SK-N-SH treated with all-trans-retinoic acid at 6 μM for 48 hours (cell line): ENCODE results near the gene DUSP2.
"Not testable (repeated sequence)": the region's sequence is repeated elsewhere in the genome, so short reads cannot be mapped to it uniquely, and the experiment has no call there.

ENCODE experiments used
- ATAC-seq: fragments of 200-7000 bp; cut with Tn5 transposase; 3 replicates; pipeline ENCODE4 v1.9.1; 2020; ENCODE audit warnings: mild to moderate bottlenecking, moderate library complexity
- ARNTL ChIP-seq: fragments of 450-650 bp; formaldehyde crosslinking; IDR thresholded peaks from 2 replicates; pipeline ENCODE4 v1.5.0; 2020; ENCODE audit warnings: low read depth, mild to moderate bottlenecking, moderate library complexity, borderline replicate concordance
- BACH2 ChIP-seq: fragments of 250-450 bp; sonication (Bioruptor Pico); IDR thresholded peaks from 2 replicates; pipeline ENCODE4 v1.9.0; 2021; ENCODE audit warnings: mild to moderate bottlenecking, borderline replicate concordance
- CREB5 ChIP-seq: fragments of 250-450 bp; sonication (Bioruptor Pico); IDR thresholded peaks from 2 replicates; pipeline ENCODE4 v1.5.1; 2020; ENCODE audit warnings: low read depth, mild to moderate bottlenecking, moderate library complexity
- CSDC2 ChIP-seq: fragments of 250-450 bp; sonication (Bioruptor Pico); IDR thresholded peaks from 2 replicates; pipeline ENCODE4 v1.5.0; 2020; ENCODE audit warnings: mild to moderate bottlenecking, moderate library complexity
- CSRNP3 ChIP-seq: fragments of 250-450 bp; sonication (Bioruptor Pico); IDR thresholded peaks from 2 replicates; pipeline ENCODE4 v1.5.1; 2021; ENCODE audit warnings: mild to moderate bottlenecking, moderate library complexity
- ESRRG ChIP-seq: fragments of 250-450 bp; sonication (Bioruptor Pico); IDR thresholded peaks from 2 replicates; pipeline ENCODE4 v1.6.1; 2021; ENCODE audit warnings: mild to moderate bottlenecking
- GLIS3 ChIP-seq: fragments of 250-450 bp; sonication (Bioruptor Pico); IDR thresholded peaks from 2 replicates; pipeline ENCODE4 v1.5.0; 2020; ENCODE audit warnings: mild to moderate bottlenecking, moderate library complexity
- PATZ1 ChIP-seq: fragments of 250-450 bp; sonication (Bioruptor Pico); IDR thresholded peaks from 2 replicates; pipeline ENCODE4 v1.8.0; 2020; ENCODE audit warnings: mild to moderate bottlenecking, moderate library complexity, borderline replicate concordance
- PPARA ChIP-seq: fragments of 250-450 bp; sonication (Bioruptor Pico); IDR thresholded peaks from 2 replicates; pipeline ENCODE4 v1.5.0; 2020; ENCODE audit warnings: mild to moderate bottlenecking, borderline replicate concordance
- RARB ChIP-seq: fragments of 250-450 bp; sonication (Bioruptor Pico); IDR thresholded peaks from 2 replicates; pipeline ENCODE4 v1.8.0; 2021; ENCODE audit warnings: mild to moderate bottlenecking, moderate library complexity
- SNAI2 ChIP-seq: fragments of 250-450 bp; sonication (Bioruptor Pico); IDR thresholded peaks from 2 replicates; pipeline ENCODE4 v1.5.0; 2020; ENCODE audit warnings: mild to moderate bottlenecking, moderate library complexity
- ZC3H10 ChIP-seq: fragments of 250-450 bp; sonication (Bioruptor Pico); IDR thresholded peaks from 2 replicates; pipeline ENCODE4 v1.5.1; 2021; ENCODE audit warnings: mild to moderate bottlenecking, moderate library complexity
- ZFP3 ChIP-seq: fragments of 250-450 bp; sonication (Bioruptor Pico); IDR thresholded peaks from 2 replicates; pipeline ENCODE4 v1.5.0; 2020; ENCODE audit warnings: mild to moderate bottlenecking, moderate library complexity
- ZFP30 ChIP-seq: fragments of 450-650 bp; formaldehyde crosslinking; IDR thresholded peaks from 2 replicates; pipeline ENCODE4 v1.5.0; 2022; ENCODE audit warnings: mild to moderate bottlenecking, moderate library complexity
- ZNF70 ChIP-seq: fragments of 450-650 bp; formaldehyde crosslinking; IDR thresholded peaks from 2 replicates; pipeline ENCODE4 v1.5.0; 2020; ENCODE audit warnings: mild to moderate bottlenecking, moderate library complexity
- TF ChIP-seq, protein P1 (sequence below): fragments of 250-450 bp; sonication (Bioruptor Pico); IDR thresholded peaks from 2 replicates; pipeline ENCODE4 v1.5.0; 2020; ENCODE audit warnings: mild to moderate bottlenecking, moderate library complexity
- TF ChIP-seq, protein P2 (sequence below): fragments of 250-450 bp; sonication (Bioruptor Pico); IDR thresholded peaks from 2 replicates; pipeline ENCODE4 v1.8.0; 2021; ENCODE audit warnings: low read depth, mild to moderate bottlenecking, moderate library complexity, borderline replicate concordance

Gene DUSP2

GRCh38 chr2:96163768-96164429 is 18.7 kb upstream of the DUSP2 start:
- no peak for ATAC-seq

GRCh38 chr2:96163415-96163767 is 18.2 kb upstream of the DUSP2 start:
- TF ChIP-seq CSDC2 (CRISPR knock-in tag) = no peak
- no peak for ATAC-seq

More at GRCh38 chr2:96163768-96164429, 18.7 kb upstream of the DUSP2 start:
- no peak for TF ChIP-seq ARNTL (CRISPR knock-in tag)
- TF ChIP-seq CSRNP3 (CRISPR knock-in tag) = no peak
- no peak for TF ChIP-seq CREB5 (CRISPR knock-in tag)
- no peak for TF ChIP-seq PPARA (CRISPR knock-in tag)
- no peak for TF ChIP-seq ZC3H10
- TF ChIP-seq ZNF70 (CRISPR knock-in tag) = no peak

- ATAC-seq = no peak
- TF ChIP-seq PPARA (CRISPR knock-in tag) (no peak), CSDC2 (CRISPR knock-in tag) (no peak), CREB5 (CRISPR knock-in tag) (no peak), RARB (CRISPR knock-in tag) (no peak), PATZ1 (no peak), ESRRG (CRISPR knock-in tag) (no peak), ZFP30 (CRISPR knock-in tag) (no peak), GLIS3 (CRISPR knock-in tag) (no peak), ZFP3 (no peak), BACH2 (no peak), ZNF70 (CRISPR knock-in tag) (no peak), ZC3H10 (no peak), SNAI2 (CRISPR knock-in tag) (no peak)
- TF ChIP-seq, protein P1, sequence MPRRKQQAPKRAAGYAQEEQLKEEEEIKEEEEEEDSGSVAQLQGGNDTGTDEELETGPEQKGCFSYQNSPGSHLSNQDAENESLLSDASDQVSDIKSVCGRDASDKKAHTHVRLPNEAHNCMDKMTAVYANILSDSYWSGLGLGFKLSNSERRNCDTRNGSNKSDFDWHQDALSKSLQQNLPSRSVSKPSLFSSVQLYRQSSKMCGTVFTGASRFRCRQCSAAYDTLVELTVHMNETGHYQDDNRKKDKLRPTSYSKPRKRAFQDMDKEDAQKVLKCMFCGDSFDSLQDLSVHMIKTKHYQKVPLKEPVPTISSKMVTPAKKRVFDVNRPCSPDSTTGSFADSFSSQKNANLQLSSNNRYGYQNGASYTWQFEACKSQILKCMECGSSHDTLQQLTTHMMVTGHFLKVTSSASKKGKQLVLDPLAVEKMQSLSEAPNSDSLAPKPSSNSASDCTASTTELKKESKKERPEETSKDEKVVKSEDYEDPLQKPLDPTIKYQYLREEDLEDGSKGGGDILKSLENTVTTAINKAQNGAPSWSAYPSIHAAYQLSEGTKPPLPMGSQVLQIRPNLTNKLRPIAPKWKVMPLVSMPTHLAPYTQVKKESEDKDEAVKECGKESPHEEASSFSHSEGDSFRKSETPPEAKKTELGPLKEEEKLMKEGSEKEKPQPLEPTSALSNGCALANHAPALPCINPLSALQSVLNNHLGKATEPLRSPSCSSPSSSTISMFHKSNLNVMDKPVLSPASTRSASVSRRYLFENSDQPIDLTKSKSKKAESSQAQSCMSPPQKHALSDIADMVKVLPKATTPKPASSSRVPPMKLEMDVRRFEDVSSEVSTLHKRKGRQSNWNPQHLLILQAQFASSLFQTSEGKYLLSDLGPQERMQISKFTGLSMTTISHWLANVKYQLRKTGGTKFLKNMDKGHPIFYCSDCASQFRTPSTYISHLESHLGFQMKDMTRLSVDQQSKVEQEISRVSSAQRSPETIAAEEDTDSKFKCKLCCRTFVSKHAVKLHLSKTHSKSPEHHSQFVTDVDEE (CRISPR knock-in tag) = no peak
- TF ChIP-seq, protein P2, sequence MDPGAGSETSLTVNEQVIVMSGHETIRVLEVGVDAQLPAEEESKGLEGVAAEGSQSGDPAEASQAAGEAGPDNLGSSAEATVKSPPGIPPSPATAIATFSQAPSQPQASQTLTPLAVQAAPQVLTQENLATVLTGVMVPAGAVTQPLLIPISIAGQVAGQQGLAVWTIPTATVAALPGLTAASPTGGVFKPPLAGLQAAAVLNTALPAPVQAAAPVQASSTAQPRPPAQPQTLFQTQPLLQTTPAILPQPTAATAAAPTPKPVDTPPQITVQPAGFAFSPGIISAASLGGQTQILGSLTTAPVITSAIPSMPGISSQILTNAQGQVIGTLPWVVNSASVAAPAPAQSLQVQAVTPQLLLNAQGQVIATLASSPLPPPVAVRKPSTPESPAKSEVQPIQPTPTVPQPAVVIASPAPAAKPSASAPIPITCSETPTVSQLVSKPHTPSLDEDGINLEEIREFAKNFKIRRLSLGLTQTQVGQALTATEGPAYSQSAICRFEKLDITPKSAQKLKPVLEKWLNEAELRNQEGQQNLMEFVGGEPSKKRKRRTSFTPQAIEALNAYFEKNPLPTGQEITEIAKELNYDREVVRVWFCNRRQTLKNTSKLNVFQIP (CRISPR knock-in tag) = no peak
These were observed 16.7 kb upstream of the DUSP2 start for GRCh38 chr2:96161898-96162297.

- not testable (repeated sequence) for ATAC-seq
These were observed 15.1 kb upstream of the DUSP2 start for GRCh38 chr2:96160366-96160765.
